ENCODE data around the gene BANF2.
"Not testable (repeated sequence)": the region's sequence is repeated elsewhere in the genome, so short reads cannot be mapped to it uniquely, and the experiment has no call there.

DNA sequence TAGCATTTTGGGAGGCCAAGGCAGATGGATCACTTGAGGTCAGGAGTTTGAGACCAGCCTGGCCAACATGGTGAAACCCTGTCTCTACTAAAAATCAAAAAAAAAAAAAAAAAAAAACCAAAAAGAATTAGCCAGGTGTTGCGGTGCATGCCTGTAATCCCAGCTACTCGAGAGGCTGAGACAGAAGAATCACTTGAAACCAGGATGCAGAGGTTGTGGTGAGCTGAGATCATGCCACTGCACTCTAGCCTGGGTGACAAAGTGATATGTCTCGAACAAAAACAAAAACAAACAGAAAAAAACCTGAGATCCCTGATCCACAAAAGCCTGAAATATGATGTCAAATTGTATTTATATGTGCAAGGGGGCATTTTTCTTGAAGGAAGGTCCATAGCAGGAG lies 8.2 kb downstream of the BANF2 start:
- not testable (repeated sequence) for TF ChIP-seq SUZ12 (IDR thresholded peaks at IDR 0.05; ENCODE audit: extremely low read depth, insufficient read depth, insufficient read length); YY1 (IDR thresholded peaks at IDR 0.05; ENCODE audit: insufficient read depth, insufficient read length); ZNF274 (IDR thresholded peaks at IDR 0.05; ENCODE audit: low read depth, low read length)
